Endometrial microvascular endothelial cells (primary cell): Measurements from ENCODE around the gene RGS18. TPM values are rescaled to one million over a fixed set of nuclear protein-coding genes. Genes with fewer than 3 reads are reported as not detected.
"Not testable (repeated sequence)": the region's sequence is repeated elsewhere in the genome, so short reads cannot be mapped to it uniquely, and the experiment has no call there.

Source experiments
- in situ Hi-C: cut with HindIII; loops from 2 replicates; pipeline ENCODE4 v1.10.0; 2017; ENCODE audit warnings: low sequenced_read_pairs, low pct_unique_long_range_greater_than_20kb; ENCODE audit errors: inconsistent ontology term
- total RNA-seq: library from RNA; depleted of rRNA; stranded (reverse); fragments of >200 nt; gene quantifications from one replicate; pipeline ENCODE4 v1.2.3, GENCODE V29; 2015; ENCODE audit errors: inconsistent ontology term

RGS18 gene, protein sequence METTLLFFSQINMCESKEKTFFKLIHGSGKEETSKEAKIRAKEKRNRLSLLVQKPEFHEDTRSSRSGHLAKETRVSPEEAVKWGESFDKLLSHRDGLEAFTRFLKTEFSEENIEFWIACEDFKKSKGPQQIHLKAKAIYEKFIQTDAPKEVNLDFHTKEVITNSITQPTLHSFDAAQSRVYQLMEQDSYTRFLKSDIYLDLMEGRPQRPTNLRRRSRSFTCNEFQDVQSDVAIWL
- total RNA-seq: not detected

DNA sequence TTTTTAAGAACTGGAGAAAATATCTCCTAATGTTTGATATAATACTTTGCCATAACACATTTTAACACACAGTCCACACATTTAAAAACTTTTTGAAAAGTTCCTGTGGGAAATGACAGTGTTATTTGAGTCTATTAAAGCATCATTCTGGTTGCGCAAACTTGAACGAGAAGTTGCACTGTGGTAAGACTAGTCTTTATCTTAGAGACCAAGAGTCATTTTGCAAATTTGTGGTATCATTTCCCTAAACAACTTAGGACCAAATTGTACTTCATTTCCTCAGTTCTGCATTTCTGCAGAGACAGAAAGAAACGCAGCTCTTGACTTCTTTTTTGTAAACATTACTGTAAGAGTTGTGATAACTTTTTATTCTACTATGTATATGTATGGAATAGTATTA, at the start of gene RGS18:
RGS18 (plus strand) TSS at position 282 of the 400 bp plus-strand sequence. CDS start 176 bp downstream, outside the sequence.
- in situ Hi-C loops: no loop called here

DNA sequence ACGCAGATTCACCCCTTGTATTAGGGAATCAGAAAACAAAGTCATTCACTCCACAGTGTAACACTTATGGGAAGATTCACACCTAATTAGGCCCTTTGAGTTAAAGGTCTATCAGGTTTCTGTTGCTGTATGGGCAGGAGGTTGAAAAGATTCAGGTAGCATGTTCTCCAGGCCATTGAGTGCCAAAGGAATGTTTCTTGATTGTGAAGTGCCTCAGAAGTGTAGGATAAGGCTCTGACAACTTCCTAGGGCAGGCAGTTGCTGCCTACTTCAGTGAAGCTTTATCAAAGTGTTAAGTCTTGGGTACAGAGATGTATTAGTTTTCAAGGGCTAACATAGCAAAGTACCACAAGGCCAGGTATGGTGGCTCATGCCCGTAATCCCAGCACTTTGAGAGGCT, 48.7 kb upstream of the RGS18 start:
- in situ Hi-C loops: no loop called here

DNA sequence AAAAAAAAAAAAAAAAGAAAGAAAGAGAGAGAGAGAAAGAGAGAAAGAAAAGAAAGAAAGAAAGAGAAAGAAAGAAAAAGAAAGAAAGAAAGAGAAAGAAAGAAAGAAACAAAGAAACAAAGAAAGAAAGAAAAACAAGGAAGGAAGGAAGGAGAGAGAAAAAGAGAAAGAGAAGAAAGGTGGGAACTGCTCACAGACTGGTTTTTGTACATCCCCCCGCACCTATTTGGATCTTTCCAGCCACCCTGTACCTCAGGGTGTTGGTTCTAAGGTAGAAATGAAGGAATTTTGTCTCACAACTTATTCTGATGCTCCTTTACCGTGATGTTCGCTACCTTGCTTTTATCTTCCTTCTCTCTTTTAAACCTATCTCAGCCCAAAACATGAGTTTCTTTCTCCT, 43.3 kb upstream of the RGS18 start:
- in situ Hi-C loops: no loop called here

DNA sequence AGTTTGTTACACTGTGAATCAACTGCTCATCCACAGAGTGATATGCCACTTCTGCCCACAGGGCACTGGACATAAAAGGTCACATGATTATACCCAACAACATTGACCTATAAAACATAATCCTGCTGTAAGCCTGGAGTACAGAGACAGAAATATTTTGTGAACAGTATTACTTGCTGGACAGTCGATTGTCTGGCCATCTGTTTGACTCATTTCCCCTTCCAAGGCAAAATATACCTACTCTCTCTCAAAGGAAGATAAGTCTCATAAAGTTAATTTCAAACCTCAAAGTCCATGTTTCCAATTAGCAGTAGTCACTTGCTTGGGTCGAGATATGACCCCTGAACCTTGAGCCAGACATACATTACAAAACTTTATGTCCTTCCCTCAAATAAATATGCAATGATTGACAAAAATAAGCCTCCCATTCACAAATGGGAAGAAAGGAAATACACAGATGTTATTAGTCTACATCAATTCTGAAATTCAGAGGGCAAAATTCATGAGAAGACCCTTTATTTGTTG, 39.3 kb upstream of the RGS18 start:
- in situ Hi-C loops: no loop called here

DNA sequence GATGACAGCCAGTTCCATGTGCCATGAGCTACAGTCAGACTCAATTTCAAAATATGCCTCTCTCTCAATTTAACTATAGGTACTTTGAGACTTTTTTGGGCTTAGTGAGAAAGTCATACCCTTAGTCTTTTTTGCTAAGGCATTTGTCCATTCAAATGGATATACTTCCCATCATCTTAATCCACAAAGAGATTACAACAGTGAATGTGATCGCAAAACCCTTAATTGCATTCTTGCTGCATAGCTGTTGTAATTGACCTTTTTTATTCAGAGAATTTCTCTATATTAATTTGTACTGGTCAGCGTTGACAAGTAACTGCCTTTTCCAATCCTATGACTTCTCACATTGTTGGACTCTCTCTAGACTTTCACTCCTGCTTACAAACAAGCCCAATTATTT, 38.6 kb upstream of the RGS18 start:
- in situ Hi-C loops: no loop called here

DNA sequence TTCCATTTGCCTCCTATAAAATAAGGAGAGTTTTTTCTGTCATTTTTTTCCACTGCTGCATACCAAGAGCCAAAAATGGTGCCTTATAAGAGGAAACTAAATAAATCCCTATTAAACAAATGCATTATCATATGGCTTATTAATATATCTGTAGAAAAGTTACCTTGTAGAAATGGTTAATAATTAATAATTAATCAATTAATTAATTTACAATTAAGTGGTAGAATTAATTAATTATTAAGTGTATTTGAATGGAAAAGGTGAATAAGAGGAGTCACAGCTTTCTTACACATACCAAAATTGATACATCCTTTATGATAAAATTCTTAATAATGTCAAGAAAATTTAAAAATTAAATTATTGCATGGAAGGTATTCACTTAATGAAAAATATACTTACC, 35.6 kb upstream of the RGS18 start:
- in situ Hi-C loops: no loop called here

DNA sequence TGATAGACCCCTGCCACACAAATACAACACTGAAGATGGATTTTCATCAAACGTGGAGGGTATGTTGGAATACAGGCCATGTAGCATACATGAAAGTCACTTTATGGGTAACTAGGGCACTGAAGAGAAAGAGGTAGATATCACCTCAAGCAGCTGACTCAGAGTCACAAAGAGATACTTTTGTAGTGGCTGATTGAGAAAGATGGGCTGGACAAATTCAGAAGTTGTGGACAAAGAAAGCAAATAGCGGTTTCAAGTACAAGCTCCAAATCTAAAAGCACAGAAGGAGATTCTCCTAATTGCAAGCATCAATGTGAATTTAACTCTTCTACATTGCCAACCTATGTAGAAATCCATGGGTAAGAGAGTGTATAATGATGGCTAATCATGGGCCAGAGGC, 35.0 kb upstream of the RGS18 start:
- in situ Hi-C loops: no loop called here

DNA sequence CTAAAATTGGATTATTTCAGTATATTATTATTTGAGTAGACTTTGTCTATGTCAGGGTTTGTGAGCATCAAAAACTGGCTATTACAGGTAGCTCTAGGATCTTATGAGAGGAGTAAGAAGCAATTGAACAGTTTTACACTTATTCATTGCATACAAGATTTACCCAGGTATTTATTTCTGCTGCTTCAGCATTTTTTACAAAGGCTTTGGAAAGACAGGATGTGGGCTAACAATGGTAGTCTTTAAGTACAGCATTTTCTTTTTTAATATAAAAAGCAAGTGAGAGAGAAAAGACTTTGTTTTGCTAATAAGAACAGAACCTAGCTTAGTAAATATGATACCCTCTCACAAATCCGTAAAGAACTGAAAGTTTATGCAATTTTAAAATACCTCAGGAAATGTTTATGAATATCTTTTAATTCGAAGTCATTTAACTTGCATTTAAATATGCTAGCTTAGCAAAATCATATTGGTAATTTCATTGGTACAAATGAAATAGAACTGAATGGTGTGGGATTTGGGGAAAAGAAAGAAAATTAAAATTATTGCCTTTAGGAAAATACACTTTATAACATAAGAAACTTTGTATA, 32.1 kb upstream of the RGS18 start:
- in situ Hi-C loops: no loop called here

DNA sequence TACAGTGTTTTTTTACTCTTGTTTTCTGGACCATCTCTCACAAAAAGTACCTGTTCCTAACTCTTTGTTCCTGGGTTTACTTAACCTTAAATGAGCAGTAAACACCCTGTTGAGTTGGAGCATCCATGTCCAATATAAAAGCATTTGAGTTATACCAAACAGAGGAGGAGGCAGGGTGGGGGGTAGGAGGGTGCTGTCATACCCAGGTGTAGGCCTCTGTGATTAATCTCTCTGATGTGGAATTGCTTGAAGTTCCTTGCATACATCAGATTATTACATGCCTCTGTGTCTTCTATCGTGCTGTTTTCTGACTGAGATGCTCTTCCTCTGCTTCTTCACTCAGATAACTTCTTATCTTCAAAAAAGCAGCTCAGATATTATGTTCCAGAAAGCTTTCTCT, 28.1 kb upstream of the RGS18 start:
- in situ Hi-C loops: no loop called here

DNA sequence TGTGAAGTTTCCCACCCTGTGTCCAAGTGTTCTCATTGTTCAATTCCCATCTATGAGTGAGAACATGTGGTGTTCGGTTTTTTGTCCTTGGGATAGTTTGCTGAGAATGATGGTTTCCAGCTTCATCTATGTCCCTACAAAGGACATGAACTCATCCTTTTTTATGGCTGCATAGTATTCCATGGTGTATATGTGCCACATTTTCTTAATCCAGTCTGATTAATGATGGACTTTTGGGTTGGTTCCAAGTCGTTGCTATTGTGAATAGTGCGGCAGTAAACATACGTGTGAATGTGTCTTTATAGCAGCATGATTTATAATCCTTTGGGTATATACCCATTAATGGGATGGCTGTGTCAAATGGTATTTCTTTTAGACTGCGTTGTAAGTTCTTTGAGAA, 27.4 kb upstream of the RGS18 start:
- in situ Hi-C loops: not testable (repeated sequence)

DNA sequence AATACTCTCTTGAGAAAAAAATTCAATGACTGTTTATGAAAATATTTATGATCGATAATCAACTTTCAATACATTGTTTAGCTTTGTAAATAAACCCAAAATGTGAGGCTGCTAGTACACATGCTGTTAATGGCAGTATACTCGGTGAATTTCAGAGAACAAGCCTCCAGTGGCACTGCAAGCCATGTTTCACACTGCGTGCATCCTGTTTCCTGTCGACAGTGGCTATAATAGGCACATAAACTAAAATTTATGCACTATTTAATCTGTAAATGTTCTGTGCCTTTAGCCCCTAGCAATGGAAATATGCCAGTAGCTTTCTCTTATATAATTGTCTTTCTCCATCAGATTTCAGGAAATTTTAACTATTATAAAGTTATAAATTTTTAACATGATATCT, 26.3 kb upstream of the RGS18 start:
- in situ Hi-C loops: no loop called here

DNA sequence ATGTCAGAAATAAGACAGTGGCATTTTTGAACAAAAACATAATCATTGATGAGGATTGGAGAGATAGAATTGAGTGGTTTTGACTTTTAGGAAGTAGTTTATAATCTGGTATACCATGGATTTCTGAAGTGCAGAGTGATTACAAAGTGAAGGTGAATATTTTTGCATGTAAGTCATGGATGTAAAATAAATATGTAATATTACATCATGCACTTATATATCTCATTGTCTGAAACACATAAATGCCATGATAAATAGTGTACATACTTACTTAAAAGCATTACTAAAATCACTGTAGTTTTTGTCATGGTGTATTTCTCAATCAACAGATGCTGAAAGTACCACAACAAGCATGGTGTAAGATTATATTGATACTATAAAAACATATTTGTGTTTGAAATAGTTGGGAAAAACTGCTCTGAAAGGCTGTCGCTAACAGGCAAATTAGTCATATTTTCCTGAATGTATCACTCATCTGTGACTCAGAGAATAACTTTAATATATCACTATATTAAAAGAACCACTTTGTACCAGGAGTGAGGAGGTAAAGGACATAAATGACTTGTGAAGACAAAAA, 24.8 kb upstream of the RGS18 start:
- in situ Hi-C loops: no loop called here

DNA sequence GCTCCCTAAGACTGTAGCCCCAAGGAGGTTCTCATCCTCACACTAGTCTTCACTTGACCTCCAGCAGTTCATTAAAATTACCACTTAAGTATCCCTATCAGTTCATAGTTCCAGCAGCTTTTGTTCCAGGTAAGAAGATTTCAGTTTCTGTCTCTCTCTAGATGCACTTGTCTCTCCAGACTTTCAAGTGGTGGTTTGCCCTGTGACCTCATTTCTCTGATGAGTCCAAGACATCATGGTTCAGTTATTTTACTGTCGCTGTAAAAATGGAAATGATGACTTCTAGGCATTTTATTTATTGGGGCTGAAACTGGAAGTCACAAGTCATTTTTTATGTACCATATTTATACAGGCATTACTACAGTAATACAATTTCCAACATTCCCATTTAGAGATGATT, 17.9 kb upstream of the RGS18 start:
- in situ Hi-C loops: no loop called here

DNA sequence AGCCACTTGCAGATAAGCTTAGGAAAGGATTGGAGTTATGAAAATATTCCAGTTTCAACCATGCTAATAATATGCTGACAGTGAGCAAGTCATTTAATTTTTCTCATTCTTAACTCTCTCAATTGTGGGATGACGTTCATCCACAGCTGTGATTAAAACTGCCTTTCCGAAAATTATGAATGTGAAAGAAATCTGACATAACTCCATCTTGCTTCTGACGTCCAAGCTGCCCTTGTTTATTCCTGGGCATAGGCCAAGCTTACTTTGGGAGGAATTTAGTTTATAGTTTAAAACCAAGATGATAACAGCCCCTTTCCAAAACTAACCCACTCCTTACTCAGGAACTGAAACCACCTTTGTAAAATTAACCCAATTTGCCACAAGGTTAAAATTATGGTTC, 11.0 kb upstream of the RGS18 start:
- in situ Hi-C loops: no loop called here

DNA sequence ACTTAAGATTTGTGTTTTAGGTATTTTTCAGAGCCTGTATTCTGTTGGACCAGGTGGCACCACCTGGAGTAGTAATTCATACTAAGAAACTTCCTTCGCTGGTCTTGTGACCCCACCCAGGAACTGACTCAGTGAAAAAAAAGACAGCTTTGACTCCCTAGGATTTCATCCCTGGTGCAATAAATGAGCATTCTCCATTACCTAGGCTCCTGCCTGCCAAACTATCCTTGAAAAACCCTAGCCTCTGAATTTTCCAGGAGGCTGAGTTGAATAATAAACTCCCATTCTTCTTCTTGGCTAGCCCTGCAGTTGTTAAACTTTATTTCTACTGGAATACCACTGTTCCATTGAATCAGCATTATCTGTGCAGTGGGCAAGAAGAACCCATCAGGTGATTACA, 10.6 kb upstream of the RGS18 start:
- in situ Hi-C loops: no loop called here

DNA sequence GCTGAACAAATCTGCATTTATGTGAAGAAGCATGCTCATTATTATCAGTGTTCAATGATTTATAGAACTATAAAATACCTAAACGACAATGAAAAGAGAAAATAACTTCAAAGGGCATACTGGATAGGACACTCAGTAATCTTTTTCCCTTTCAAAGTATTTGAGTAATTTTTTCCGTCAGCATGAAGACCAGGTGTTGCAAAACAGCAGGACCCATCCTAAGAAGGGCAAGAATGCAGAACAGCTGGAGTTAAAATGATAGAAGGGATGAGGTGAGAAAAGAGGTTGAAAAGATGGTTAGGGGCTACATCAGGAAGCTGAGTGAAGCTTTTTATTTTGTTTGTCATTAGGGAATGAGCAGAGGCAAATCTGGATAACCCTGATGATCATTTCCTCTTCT, 7.1 kb upstream of the RGS18 start:
- in situ Hi-C loops: no loop called here

DNA sequence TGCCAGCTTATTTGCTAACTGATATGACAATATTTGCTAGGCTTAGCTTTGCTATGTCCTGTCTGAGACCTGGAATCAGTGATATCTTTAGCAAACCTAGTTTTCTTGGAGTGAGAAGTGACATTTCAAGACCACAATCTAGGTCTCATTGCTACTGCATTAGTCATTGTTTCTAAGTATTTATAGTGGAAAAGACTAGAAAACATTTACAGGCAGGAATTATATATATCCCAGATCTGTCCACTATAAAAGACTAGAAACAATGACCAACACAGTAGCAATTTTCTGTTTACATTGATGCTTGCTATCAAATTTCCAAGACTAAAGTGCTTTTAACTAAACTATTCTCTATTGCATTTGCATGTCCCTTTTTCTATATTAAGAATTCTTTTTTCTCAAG, 5.0 kb upstream of the RGS18 start:
- in situ Hi-C loops: no loop called here

DNA sequence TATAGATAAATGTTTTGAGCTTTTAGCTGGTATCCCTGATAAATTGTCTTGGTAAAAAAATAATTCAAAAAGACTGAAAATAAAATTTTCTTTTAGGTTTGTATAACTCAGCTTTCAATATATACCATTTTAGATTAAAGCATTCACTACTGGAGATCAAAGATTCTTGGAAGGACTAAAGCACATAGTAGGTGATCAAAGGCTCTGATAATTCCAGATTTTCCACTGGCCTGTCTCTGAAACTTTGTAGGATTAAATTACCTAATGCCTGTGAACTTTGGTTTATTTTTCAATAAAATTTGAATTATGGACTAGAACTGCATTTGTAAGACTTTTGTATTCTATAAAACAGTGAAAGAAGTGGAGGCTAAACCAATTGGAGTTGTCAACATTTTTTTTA, 1.2 kb upstream of the RGS18 start:
- in situ Hi-C loops: no loop called here

DNA sequence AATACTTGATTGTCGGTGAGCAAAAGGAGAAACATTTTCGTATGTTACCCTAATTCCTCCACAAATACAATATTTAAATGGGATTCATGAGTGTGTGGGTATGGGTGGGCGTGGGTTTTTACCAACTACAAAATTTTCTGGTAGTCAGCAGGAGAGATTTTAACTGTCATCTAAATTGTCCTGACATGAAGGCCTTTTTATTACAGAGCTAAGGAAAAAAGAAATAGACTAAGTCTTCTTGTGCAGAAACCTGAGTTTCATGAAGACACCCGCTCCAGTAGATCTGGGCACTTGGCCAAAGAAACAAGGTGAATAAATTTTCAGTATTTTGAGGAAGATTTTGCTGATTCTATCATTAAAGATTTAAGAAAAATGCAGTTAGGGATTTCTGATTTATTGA, 752 bp downstream of the RGS18 start:
- in situ Hi-C loops: no loop called here

DNA sequence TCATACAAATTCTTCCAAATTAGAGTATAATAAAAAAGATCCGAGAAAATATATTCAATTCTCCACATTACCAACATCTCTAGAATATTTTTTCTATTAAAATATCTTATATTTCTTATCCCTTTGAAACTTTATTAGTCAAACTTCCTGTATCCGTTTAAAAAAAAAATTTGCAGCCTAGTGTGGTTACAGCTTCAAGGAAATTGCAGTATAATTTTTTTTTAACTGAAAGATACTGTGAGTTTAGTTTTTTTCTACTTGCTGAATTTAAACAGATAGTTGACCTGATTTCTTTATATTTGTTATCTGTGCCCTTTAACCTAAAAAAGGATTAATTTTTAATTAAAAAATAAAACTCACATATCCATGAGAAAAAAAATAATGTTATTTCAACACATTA, 1.5 kb downstream of the RGS18 start:
- in situ Hi-C loops: no loop called here
